Measurements from ENCODE around the gene RRP15. TPM values are rescaled to one million over a fixed set of nuclear protein-coding genes. Genes with fewer than 3 reads are reported as not detected.

RRP15 gene
- total and polyA plus RNA-seq, 9 of the 15 experiments (the other 6 are each of a cell fraction or from before 2014, with no cell fraction given), result 9.5 to 58.1 (median 29.3) TPM

DNA sequence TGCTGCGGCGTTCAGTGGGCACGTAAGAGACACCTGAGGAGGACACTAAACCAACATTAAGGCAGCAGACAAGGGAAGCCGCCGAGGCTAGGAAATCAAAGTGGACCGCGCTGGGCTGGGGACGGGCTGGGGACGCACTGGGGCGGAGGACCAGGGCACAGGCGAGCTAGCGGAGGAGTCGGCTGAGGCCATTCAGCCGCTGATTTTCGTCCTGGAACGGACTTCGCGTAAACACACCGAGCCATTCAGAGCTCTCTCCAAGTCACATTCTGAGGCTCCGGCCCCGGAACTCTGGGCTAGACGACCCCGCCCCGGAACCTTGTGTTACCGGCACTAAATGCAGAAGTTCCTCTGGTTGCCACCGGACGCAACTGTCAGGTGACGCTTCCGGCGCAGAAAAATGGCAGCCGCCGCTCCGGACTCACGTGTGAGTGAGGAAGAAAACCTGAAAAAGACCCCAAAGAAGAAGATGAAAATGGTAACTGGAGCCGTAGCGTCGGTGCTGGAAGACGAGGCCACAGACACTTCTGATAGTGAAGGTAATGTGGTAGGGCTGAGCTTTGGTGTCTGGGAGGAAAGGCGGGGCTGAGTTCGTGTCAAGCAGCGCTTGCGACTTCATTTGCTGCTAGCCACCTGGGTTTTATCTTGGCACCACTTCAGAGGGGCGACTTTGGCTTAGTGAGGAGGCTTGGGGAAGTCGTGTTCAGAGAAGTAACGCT is at the start of gene RRP15 (continued):
- TF ChIP-seq, protein P1, sequence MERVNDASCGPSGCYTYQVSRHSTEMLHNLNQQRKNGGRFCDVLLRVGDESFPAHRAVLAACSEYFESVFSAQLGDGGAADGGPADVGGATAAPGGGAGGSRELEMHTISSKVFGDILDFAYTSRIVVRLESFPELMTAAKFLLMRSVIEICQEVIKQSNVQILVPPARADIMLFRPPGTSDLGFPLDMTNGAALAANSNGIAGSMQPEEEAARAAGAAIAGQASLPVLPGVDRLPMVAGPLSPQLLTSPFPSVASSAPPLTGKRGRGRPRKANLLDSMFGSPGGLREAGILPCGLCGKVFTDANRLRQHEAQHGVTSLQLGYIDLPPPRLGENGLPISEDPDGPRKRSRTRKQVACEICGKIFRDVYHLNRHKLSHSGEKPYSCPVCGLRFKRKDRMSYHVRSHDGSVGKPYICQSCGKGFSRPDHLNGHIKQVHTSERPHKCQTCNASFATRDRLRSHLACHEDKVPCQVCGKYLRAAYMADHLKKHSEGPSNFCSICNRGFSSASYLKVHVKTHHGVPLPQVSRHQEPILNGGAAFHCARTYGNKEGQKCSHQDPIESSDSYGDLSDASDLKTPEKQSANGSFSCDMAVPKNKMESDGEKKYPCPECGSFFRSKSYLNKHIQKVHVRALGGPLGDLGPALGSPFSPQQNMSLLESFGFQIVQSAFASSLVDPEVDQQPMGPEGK (CRISPR knock-in tag; IDR thresholded peaks at IDR 0.05; ENCODE audit: borderline replicate concordance), result no peak
- TF ChIP-seq MYBL2 (IDR thresholded peaks at IDR 0.05; ENCODE audit: low read depth), result peak; percentile 33; the same call in 1 of the 2 replicates
- TF ChIP-seq MYBL2 (CRISPR knock-in tag; IDR thresholded peaks at IDR 0.05; ENCODE audit: borderline replicate concordance), result no peak
- TF ChIP-seq, protein P2, sequence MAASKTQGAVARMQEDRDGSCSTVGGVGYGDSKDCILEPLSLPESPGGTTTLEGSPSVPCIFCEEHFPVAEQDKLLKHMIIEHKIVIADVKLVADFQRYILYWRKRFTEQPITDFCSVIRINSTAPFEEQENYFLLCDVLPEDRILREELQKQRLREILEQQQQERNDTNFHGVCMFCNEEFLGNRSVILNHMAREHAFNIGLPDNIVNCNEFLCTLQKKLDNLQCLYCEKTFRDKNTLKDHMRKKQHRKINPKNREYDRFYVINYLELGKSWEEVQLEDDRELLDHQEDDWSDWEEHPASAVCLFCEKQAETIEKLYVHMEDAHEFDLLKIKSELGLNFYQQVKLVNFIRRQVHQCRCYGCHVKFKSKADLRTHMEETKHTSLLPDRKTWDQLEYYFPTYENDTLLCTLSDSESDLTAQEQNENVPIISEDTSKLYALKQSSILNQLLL (CRISPR knock-in tag; IDR thresholded peaks at IDR 0.05; ENCODE audit: borderline replicate concordance), result no peak
- no peak for TF ChIP-seq TEAD2 (tag; IDR thresholded peaks at IDR 0.05)
- TF ChIP-seq RAD21 (CRISPR knock-in tag; conservative IDR thresholded peaks at IDR 0.05 in 1 of 2, IDR thresholded peaks at IDR 0.05 in 1 of 2), result 0 out of 4 replicates have a peak, but pooled peaks of 1 of the 2 experiments have one; percentile 19
- no peak for TF ChIP-seq SRSF7 (optimal IDR thresholded peaks at IDR 0.05; ENCODE audit: low read depth, low read length)
- TF ChIP-seq SP2 (IDR thresholded peaks at IDR 0.05; ENCODE audit: extremely low read depth, low read depth, low read length, poor library complexity, severe bottlenecking), result no peak
- TF ChIP-seq, protein P3, sequence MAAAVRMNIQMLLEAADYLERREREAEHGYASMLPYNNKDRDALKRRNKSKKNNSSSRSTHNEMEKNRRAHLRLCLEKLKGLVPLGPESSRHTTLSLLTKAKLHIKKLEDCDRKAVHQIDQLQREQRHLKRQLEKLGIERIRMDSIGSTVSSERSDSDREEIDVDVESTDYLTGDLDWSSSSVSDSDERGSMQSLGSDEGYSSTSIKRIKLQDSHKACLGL (CRISPR knock-in tag; IDR thresholded peaks at IDR 0.05; ENCODE audit: borderline replicate concordance, poor library complexity, severe bottlenecking), result peak; percentile 100
- peak; percentile 65 for TF ChIP-seq NFIC (IDR thresholded peaks at IDR 0.05)
- TF ChIP-seq ERF (CRISPR knock-in tag; IDR thresholded peaks at IDR 0.05), result peak; percentile 55; the same call in 1 of the 2 replicates
- no peak for TF ChIP-seq KDM1A (IDR thresholded peaks at IDR 0.05)
- TF ChIP-seq ESRRB (CRISPR knock-in tag; IDR thresholded peaks at IDR 0.05; ENCODE audit: borderline replicate concordance), result no peak
- TF ChIP-seq PCBP1 (IDR thresholded peaks at IDR 0.05; ENCODE audit: low read depth, low read length, poor library complexity, severe bottlenecking), result no peak
- TF ChIP-seq ZNF77 (CRISPR knock-in tag; IDR thresholded peaks at IDR 0.05), result no peak
- no peak for TF ChIP-seq MEF2D (tag; conservative IDR thresholded peaks at IDR 0.05; ENCODE audit: low read depth)
- TF ChIP-seq LEF1 (IDR thresholded peaks at IDR 0.05), result peak; percentile 71
- no peak for TF ChIP-seq POLR3A (IDR thresholded peaks at IDR 0.05; ENCODE audit: borderline replicate concordance, extremely low read depth, insufficient read depth, insufficient read length)
- TF ChIP-seq ZSCAN32 (CRISPR knock-in tag; IDR thresholded peaks at IDR 0.05), result no peak
- TF ChIP-seq, protein P4, sequence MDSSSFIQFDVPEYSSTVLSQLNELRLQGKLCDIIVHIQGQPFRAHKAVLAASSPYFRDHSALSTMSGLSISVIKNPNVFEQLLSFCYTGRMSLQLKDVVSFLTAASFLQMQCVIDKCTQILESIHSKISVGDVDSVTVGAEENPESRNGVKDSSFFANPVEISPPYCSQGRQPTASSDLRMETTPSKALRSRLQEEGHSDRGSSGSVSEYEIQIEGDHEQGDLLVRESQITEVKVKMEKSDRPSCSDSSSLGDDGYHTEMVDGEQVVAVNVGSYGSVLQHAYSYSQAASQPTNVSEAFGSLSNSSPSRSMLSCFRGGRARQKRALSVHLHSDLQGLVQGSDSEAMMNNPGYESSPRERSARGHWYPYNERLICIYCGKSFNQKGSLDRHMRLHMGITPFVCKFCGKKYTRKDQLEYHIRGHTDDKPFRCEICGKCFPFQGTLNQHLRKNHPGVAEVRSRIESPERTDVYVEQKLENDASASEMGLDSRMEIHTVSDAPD (CRISPR knock-in tag; IDR thresholded peaks at IDR 0.05), result no peak

Data from K562 (cell line).